SK-N-SH (cell line): ENCODE results near the gene SERP2. TPM values are rescaled to one million over a fixed set of nuclear protein-coding genes. Genes with fewer than 3 reads are reported as not detected.

Experiments used
- CTCF ChIA-PET: fragments of 300-600, 350-600 bp; formaldehyde crosslinking; extraction: SDS; loops from one replicate; lab custom pipeline; 2021; lab: Yijun Ruan, JAX
- POLR2A ChIA-PET: fragments of 350-600 bp; sonication (Branson Sonifier 250); formaldehyde crosslinking; extraction: SDS; loops from one replicate; lab custom pipeline; 2020; ENCODE audit warnings: antibody characterized with exemption, inconsistent platforms; lab: Yijun Ruan, JAX
- DNase-seq: peaks from one replicate; pipeline ENCODE4 v3.0.0; 2012
- H2AFZ ChIP-seq: fragments of 200-600 bp; sonication (generic); 2 replicates; pipeline ENCODE4 v1.8.1; 2016; ENCODE audit warnings: antibody characterized with exemption, mild to moderate bottlenecking, low read depth
- H3F3A ChIP-seq: fragments of 200-600 bp; sonication (generic); replicated peaks from 2 replicates; pipeline ENCODE3; 2016; ENCODE audit warnings: antibody characterized with exemption, mild to moderate bottlenecking; ENCODE audit not compliant: insufficient read depth
- H3K27ac ChIP-seq, 2 experiments: fragments of 200-500 bp in 1 of 2; fragments of 200-600 bp in 1 of 2; sonication (Bioruptor generic) in 1 of 2; sonication (generic), shearing (Covaris generic) in 1 of 2; 2 replicates each; pipeline versions ENCODE4 v1.5.1 to v1.6.1; 2014 to 2016; ENCODE audit warnings: low read depth in 2 of 2, inconsistent platforms in 1 of 2, low read length in 1 of 2, mild to moderate bottlenecking in 1 of 2, mixed read lengths in 1 of 2
- H3K27me3 ChIP-seq: fragments of 200-600 bp; sonication (generic), shearing (Covaris generic); 2 replicates; pipeline ENCODE4 v1.6.1; 2016; ENCODE audit warnings: mixed run types; ENCODE audit not compliant: insufficient read depth
- H3K36me3 ChIP-seq, 2 experiments: fragments of 200-500 bp in 1 of 2; fragments of 200-600 bp in 1 of 2; sonication (Bioruptor generic) in 1 of 2; sonication (generic) in 1 of 2; replicated peaks in 1 of 2; 2 replicates each; pipeline versions ENCODE3 to v1.5.1; 2014 to 2016; ENCODE audit warnings: low read length in 1 of 2, mild to moderate bottlenecking in 1 of 2; ENCODE audit not compliant: insufficient read depth in 2 of 2, control insufficient read depth in 1 of 2
- H3K4me1 ChIP-seq, 2 experiments: fragments of 200-500 bp in 1 of 2; fragments of 200-600 bp in 1 of 2; sonication (Bioruptor generic) in 1 of 2; sonication (generic), shearing (Covaris generic) in 1 of 2; 2 replicates each; pipeline versions ENCODE4 v1.5.1 to v1.6.1; 2014 to 2016; ENCODE audit warnings: low read depth in 1 of 2, low read length in 1 of 2, mixed run types in 1 of 2; ENCODE audit not compliant: insufficient read depth in 2 of 2, control insufficient read depth in 1 of 2
- H3K4me2 ChIP-seq: fragments of 200-600 bp; sonication (generic), shearing (Covaris generic); 2 replicates; pipeline ENCODE4 v1.6.1; 2017; ENCODE audit warnings: mixed run types
- H3K4me3 ChIP-seq, 2 experiments: fragments of 200-500 bp in 1 of 2; fragments of 200-600 bp in 1 of 2; sonication (Bioruptor generic) in 1 of 2; sonication (generic), shearing (Covaris generic) in 1 of 2; 2 replicates each; pipeline versions ENCODE4 v1.5.1 to v1.8.1; 2014 to 2016; ENCODE audit warnings: low read depth in 2 of 2, inconsistent platforms in 1 of 2, low read length in 1 of 2, mild to moderate bottlenecking in 1 of 2, mixed read lengths in 1 of 2, moderate library complexity in 1 of 2
- H3K79me2 ChIP-seq: fragments of 200-600 bp; sonication (generic); 2 replicates; pipeline ENCODE4 v1.8.1; 2017; ENCODE audit warnings: mild to moderate bottlenecking; ENCODE audit not compliant: insufficient read depth
- H3K9ac ChIP-seq: fragments of 200-600 bp; sonication (generic); 2 replicates; pipeline ENCODE4 v1.6.1; 2017; ENCODE audit warnings: mixed run types
- H3K9me2 ChIP-seq: fragments of 200-600 bp; sonication (generic); 2 replicates; pipeline ENCODE4 v1.6.1; 2017; ENCODE audit warnings: mixed run types
- H3K9me3 ChIP-seq: fragments of 200-600 bp; sonication (generic); 2 replicates; pipeline ENCODE4 v1.6.1; 2017; ENCODE audit warnings: mixed run types, mild to moderate bottlenecking, moderate library complexity
- H4K20me1 ChIP-seq: fragments of 200-600 bp; sonication (generic); 2 replicates; pipeline ENCODE4 v1.6.1; 2017; ENCODE audit warnings: mild to moderate bottlenecking, mixed run types; ENCODE audit not compliant: insufficient read depth
- CHD2 ChIP-seq: fragments of 150-350 bp; IDR thresholded peaks from 2 replicates; pipeline ENCODE4 v1.6.1; 2018; ENCODE audit warnings: low read length; ENCODE audit not compliant: partially characterized antibody
- EP300 ChIP-seq, 2 experiments: IDR thresholded peaks; 2 replicates each; pipeline versions ENCODE4 v1.4.0 to v1.6.1; 2012; ENCODE audit warnings: borderline replicate concordance in 1 of 2, low read depth in 1 of 2, low read length in 1 of 2
- FOXJ3 ChIP-seq: sonication (generic); formaldehyde crosslinking; IDR thresholded peaks from 2 replicates; pipeline ENCODE4 v1.5.1; 2020; ENCODE audit warnings: mild to moderate bottlenecking, missing genetic modification reagents
- FOXM1 ChIP-seq: IDR thresholded peaks from 2 replicates; pipeline ENCODE4 v1.4.0; 2012; ENCODE audit warnings: low read depth, mild to moderate bottlenecking
- GABPA ChIP-seq: IDR thresholded peaks from 2 replicates; pipeline ENCODE4 v1.4.0; 2012; ENCODE audit warnings: low read depth, mild to moderate bottlenecking
- JUND ChIP-seq: IDR thresholded peaks from 2 replicates; pipeline ENCODE4 v1.4.0; 2012
- NFIC ChIP-seq: IDR thresholded peaks from 2 replicates; pipeline ENCODE4 v1.4.0; 2012; ENCODE audit warnings: borderline replicate concordance
- RCOR1 ChIP-seq: fragments of 150-350 bp; IDR thresholded peaks from 2 replicates; pipeline ENCODE4 v1.6.1; 2017; ENCODE audit warnings: antibody characterized with exemption, low read length
- RXRA ChIP-seq: IDR thresholded peaks from 2 replicates; pipeline ENCODE4 v1.4.0; 2012; ENCODE audit warnings: low read depth, mild to moderate bottlenecking, borderline replicate concordance
- TCF12 ChIP-seq: IDR thresholded peaks from 2 replicates; pipeline ENCODE4 v1.4.0; 2012
- WGBS: methylation state at CpG from one replicate; pipeline ENCODE4 v1.1.6; 2017; ENCODE audit warnings: low lambda C conversion rate; 5-methylcytosine and 5-hydroxymethylcytosine counted together
- polyA plus RNA-seq, 3 experiments: library from polyadenylated mRNA; depleted of rRNA; stranded (reverse); fragments of >200 nt; gene quantifications; 2 replicates each; pipeline ENCODE4 v1.2.3, GENCODE V29; 2012

SERP2 gene
- polyA plus RNA-seq, 1 of the 3 experiments (the other 2 are of a cell fraction) = 4.9 TPM

DNA sequence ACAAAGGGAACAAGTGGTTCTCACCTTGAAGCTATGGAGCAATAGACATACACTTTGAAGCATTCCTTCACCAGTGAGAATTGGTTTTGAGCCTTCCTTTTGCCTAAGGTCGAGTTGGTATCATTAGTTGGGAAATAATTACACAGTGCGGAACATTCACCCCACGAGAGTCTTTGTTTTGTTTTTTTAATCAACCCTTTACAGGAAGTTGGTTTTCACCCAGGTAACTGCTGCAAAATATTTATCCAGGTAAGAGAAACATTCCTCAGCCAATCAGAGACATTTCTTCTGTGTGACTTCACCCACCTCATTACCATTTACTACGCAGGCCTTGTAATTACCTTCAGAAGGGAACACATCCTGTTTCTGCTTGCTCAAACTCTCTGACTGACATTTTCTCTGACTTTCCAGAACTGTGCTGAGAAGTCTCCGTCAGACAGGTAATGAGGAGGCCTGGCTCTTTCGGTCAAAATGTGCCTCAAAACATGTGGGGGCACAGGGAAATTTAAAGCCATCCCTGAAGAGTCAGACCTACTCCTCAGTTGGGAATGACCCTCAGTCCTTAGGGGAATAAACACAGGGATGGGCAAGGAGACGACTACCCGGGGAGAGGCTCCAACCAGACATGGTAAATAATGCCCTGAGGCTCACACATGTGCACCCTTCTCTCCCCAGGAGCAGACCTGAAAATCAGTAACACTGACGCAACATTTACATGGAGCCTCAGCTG is 22.7 kb upstream of the SERP2 start:
- H2AFZ ChIP-seq = no peak overlapping the region
- H3K9ac ChIP-seq = no peak overlapping the region
- 74% methylated on average over 9 of the region's 9 CpGs for WGBS
- POLR2A ChIA-PET = no interaction called here
- no peaks in the 10 kb centered on the region for H3F3A ChIP-seq
- no peaks in the 10 kb centered on the region for H4K20me1 ChIP-seq
- H3K27me3 ChIP-seq = no peaks in the 10 kb centered on the region
- peaks cover 0 to 22% of the 10 kb centered on the region in 2 experiments; a peak in 2 of 4 replicates for H3K4me1 ChIP-seq
- no peaks in the 10 kb centered on the region for H3K36me3 ChIP-seq
- CTCF ChIA-PET = interaction anchor here (1.1 kb wide), 1 partner anchor 18 kb away, joined by 3 read pairs; no protein-coding TSS in a partner anchor
- no peak overlapping the region; a peak in 1 of 4 replicates for H3K27ac ChIP-seq
- no peak overlapping the region for H3K4me3 ChIP-seq
- TF ChIP-seq NFIC (no peak), EP300 (IDR thresholded peaks at IDR 0.05; ENCODE audit: borderline replicate concordance in 1 of 2, low read depth in 1 of 2, low read length in 1 of 2) (0 out of 4 replicates have a peak, but pooled peaks of 1 of the 2 experiments have one; percentile 12)
- TF ChIP-seq, all 33 proteins: peak for 1
- Histone ChIP-seq H3K79me2 (no peaks in the 10 kb centered on the region), H3K9me3 (no peaks in the 10 kb centered on the region), H3K9me2 (no peaks in the 10 kb centered on the region), H3K4me2 (no peak overlapping the region)
- DNase-seq = peak; percentile 31

DNA sequence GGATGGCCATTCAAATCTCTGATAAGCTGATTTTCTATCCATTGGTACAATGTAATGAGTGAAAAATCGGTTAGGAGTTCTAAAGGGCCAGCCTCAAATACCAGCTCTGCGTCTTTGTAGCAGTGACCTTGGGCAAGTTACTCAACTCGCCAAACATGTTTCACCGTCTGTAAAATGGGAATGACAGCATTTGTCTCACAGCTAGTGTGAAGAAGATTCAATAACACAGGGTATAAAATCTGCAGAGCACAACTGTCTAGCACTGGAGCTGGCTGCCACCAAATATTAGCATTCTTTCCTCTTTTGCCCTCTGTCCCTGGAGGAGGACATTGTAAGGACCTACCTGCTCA is 22.1 kb upstream of the SERP2 start:
- Histone ChIP-seq H4K20me1 (no peaks in the 10 kb centered on the region), H3K79me2 (no peaks in the 10 kb centered on the region), H3K9me2 (no peaks in the 10 kb centered on the region), H2AFZ (no peak overlapping the region), H3K9ac (no peak overlapping the region), H3K4me3 (no peak overlapping the region), H3K36me3 (no peaks in the 10 kb centered on the region), H3F3A (no peaks in the 10 kb centered on the region), H3K4me2 (no peak overlapping the region), H3K4me1 (peaks cover 0 to 22% of the 10 kb centered on the region in 2 experiments; a peak in 2 of 4 replicates), H3K9me3 (no peaks in the 10 kb centered on the region), H3K27me3 (no peaks in the 10 kb centered on the region), H3K27ac (no peak overlapping the region)
- WGBS = 100% methylated on average over 4 of the region's 4 CpGs
- ChIA-PET POLR2A (no interaction called here), CTCF (interaction anchor here (1.1 kb wide), 1 partner anchor 18 kb away, joined by 3 read pairs; no protein-coding TSS in a partner anchor)
- no peak for DNase-seq
- TF ChIP-seq JUND (no peak), TCF12 (no peak), RXRA (no peak), GABPA (no peak), NFIC (no peak)

DNA sequence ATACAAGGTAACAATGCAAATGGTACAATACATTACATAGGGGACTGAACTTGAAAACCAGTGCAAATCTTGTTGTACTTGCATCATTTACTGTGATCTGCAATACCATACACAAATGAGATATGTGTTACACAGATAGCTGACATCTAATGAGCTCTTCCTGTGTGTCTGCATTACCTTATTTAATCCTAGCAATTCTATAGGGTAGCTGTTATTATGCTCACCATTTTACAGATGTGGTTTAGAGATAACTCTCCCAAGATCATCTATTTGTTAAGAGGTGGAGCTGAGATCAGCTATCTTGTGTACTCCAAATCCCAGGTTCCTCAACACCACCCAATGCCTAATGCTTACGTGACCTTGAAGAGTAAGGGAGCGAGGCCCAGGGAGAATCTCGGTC is 21.4 kb upstream of the SERP2 start:
- CTCF ChIA-PET = interaction anchor here (1.1 kb wide), 1 partner anchor 19 kb away, joined by 3 read pairs; no protein-coding TSS in a partner anchor
- Histone ChIP-seq H3K36me3 (no peaks in the 10 kb centered on the region), H4K20me1 (no peaks in the 10 kb centered on the region), H3K27ac (no peak overlapping the region), H2AFZ (no peak overlapping the region), H3K9me2 (no peaks in the 10 kb centered on the region), H3K9ac (no peak overlapping the region), H3F3A (no peaks in the 10 kb centered on the region), H3K4me2 (no peak overlapping the region), H3K27me3 (no peaks in the 10 kb centered on the region), H3K79me2 (no peaks in the 10 kb centered on the region), H3K4me1 (peaks cover 0 to 22% of the 10 kb centered on the region in 2 experiments; a peak in 2 of 4 replicates), H3K4me3 (no peak overlapping the region), H3K9me3 (no peaks in the 10 kb centered on the region)
- 100% methylated on average over 3 of the region's 3 CpGs for WGBS
- TF ChIP-seq RCOR1 = no peak
- no peak for TF ChIP-seq FOXJ3 (CRISPR knock-in tag)
- TF ChIP-seq FOXM1 = no peak
- TF ChIP-seq CHD2 = no peak
- TF ChIP-seq RXRA = no peak
- POLR2A ChIA-PET = no interaction called here
- no peak for DNase-seq
